Ascending aorta (tissue), 2 donors: Measurements from ENCODE around the gene REPIN1. TPM values are rescaled to one million over a fixed set of nuclear protein-coding genes. Genes with fewer than 3 reads are reported as not detected.
A peak's percentile ranks its signal among the peaks of the same experiment; 100 is the strongest.

Source experiments
- DNase-seq, 2 donors: peaks; one replicate each; pipeline ENCODE4 v3.0.0-alpha.2; 2019; ENCODE audit warnings: low spot score in 2 of 2
- H3K27ac ChIP-seq, 2 donors: fragments of 200-600 bp; sonication (generic); one replicate each; pipeline ENCODE4 v1.5.1; 2016 to 2017; ENCODE audit warnings: mild to moderate bottlenecking in 1 of 2
- H3K27me3 ChIP-seq: fragments of 200-600 bp; sonication (generic); one replicate; pipeline ENCODE4 v1.5.1; 2017
- H3K36me3 ChIP-seq, 2 donors: fragments of 200-600 bp; sonication (generic); one replicate each; pipeline ENCODE4 v1.5.1; 2016
- H3K4me1 ChIP-seq, 2 donors: fragments of 200-600 bp; sonication (generic); one replicate each; pipeline ENCODE4 v1.5.1; 2016 to 2017; ENCODE audit warnings: mild to moderate bottlenecking in 1 of 2
- H3K4me3 ChIP-seq, 2 donors: fragments of 200-600 bp; sonication (generic); one replicate each; pipeline ENCODE4 v1.5.1; 2016 to 2017; ENCODE audit warnings: mild to moderate bottlenecking in 1 of 2
- H3K9me3 ChIP-seq, 2 donors: fragments of 200-600 bp; sonication (generic); one replicate each; pipeline ENCODE4 v1.5.1; 2016
- intact Hi-C: fragments of 100-400 bp; cut with DNase I; formaldehyde crosslinking; loops from one replicate; pipeline ENCODE4 v1.15.1; 2023
- total RNA-seq: library from RNA; depleted of rRNA; stranded (reverse); fragments of >200 nt; gene quantifications from one replicate; pipeline ENCODE4 v1.1.0, GENCODE V29; 2016
- TF ChIP-seq, protein P1 (sequence below), 3 experiments: fragments of 200-600 bp in 2 of 3; fragments of 450-650 bp in 1 of 3; sonication (generic) in 2 of 3; IDR thresholded peaks; one replicate each; pipeline ENCODE4 v1.5.1; 2016 to 2019; ENCODE audit warnings: antibody characterized with exemption in 3 of 3, mild to moderate bottlenecking in 1 of 3, moderate library complexity in 1 of 3

Gene REPIN1
- total RNA-seq, 1 donor from 2014 or later, result 123 TPM

- Histone ChIP-seq H3K36me3 (peaks cover 0 to under 1% of the 10 kb centered on the region in 2 donors), H3K27me3 (no peaks in the 10 kb centered on the region), H3K4me3 (peak overlapping the region; percentile 61 to 93), H3K27ac (peak overlapping the region; percentile 79 to 85), H3K9me3 (no peaks in the 10 kb centered on the region), H3K4me1 (peaks cover 0 to 6% of the 10 kb centered on the region in 2 donors)
- TF ChIP-seq, protein P1, sequence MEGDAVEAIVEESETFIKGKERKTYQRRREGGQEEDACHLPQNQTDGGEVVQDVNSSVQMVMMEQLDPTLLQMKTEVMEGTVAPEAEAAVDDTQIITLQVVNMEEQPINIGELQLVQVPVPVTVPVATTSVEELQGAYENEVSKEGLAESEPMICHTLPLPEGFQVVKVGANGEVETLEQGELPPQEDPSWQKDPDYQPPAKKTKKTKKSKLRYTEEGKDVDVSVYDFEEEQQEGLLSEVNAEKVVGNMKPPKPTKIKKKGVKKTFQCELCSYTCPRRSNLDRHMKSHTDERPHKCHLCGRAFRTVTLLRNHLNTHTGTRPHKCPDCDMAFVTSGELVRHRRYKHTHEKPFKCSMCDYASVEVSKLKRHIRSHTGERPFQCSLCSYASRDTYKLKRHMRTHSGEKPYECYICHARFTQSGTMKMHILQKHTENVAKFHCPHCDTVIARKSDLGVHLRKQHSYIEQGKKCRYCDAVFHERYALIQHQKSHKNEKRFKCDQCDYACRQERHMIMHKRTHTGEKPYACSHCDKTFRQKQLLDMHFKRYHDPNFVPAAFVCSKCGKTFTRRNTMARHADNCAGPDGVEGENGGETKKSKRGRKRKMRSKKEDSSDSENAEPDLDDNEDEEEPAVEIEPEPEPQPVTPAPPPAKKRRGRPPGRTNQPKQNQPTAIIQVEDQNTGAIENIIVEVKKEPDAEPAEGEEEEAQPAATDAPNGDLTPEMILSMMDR (IDR thresholded peaks at IDR 0.05), result no peak
- intact Hi-C loops, result loop anchor here (1.0 to 10.0 kb wide), 6 partner anchors 10 to 1115 kb away; partner anchors contain the start of genes ATP6V0E2, ZNF783 and ZNF862
- DNase-seq, result peak in 1 of 2 donors; percentile 66
Measured at GRCh38 chr7:150379441-150380379, 11.1 kb downstream of the REPIN1 start.

DNA sequence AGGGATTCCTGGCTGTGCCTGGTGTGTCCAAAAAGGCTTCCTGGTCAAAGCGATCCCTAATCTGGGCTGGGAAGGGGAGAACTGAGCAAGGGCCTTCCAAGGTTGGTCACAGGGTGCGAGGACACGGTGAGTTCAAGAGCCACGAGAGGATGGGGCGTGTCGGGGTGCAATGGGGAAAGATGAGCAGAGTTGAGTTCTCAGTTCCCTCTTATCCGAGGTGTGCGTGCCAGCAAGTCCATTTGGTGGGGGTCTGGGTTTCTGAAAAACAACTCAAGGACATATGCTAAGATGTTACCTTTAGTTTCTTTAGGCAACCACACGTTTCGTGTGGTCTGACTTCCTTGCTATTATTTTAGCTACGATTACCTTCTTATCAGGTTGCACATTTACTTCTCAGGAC is 11.8 kb downstream of the REPIN1 start:
- TF ChIP-seq, protein P1 (IDR thresholded peaks at IDR 0.05), result no peak
- Histone ChIP-seq H3K4me1 (peaks cover 0 to 6% of the 10 kb centered on the region in 2 donors), H3K27me3 (no peaks in the 10 kb centered on the region), H3K36me3 (no peaks in the 10 kb centered on the region), H3K27ac (no peak overlapping the region), H3K9me3 (no peaks in the 10 kb centered on the region), H3K4me3 (peak overlapping the region in 1 of 2 donors; percentile 93)
- DNase-seq, result peak in 1 of 2 donors; percentile 54
- intact Hi-C loops, result no loop called here

DNA sequence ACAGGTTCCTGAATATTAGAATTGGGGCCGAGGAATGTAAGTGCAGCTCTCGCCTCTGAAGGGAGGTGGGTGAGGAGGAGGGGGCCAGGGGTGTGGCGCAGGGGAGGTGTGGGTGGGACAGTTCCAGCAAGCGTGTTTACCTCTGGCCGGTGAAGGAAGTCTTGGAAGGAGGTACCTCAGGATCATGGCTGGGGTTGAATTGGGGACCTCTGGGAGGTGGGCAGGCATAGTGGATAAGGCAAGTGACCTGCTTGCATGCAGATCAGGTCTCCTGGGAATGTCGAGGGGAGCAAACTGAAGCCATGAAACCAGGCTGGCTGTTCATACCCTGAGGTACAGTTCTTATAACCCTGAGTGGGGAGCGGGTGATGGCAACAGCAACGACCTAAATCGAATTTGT is 12.5 kb downstream of the REPIN1 start:
- DNase-seq, result peak in 1 of 2 donors; percentile 37
- H3K27ac ChIP-seq, result no peak overlapping the region
- intact Hi-C loops, result no loop called here
- no peak overlapping the region for H3K4me3 ChIP-seq
- peaks cover 0 to 6% of the 10 kb centered on the region in 2 donors for H3K4me1 ChIP-seq
- TF ChIP-seq, protein P1 (IDR thresholded peaks at IDR 0.05), result no peak
- no peaks in the 10 kb centered on the region for H3K27me3 ChIP-seq
- H3K36me3 ChIP-seq, result no peaks in the 10 kb centered on the region
- H3K9me3 ChIP-seq, result no peaks in the 10 kb centered on the region

DNA sequence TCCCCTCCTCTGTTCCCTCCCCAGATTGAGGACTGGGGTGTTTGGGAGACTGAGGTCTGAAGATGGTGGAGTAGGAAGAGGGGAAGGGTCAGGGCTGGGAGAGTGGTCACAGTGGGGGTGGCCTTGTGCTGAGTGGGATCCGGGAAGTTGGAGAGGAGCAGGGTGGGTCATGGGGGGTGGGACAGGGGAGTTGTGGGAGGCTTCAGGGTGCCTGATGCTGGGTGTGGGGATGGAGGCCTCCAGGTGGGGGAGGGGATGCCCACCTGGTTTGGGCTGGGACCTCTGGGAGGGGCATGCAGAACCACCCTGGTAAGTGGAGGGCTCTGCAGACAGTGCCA is 13.1 kb downstream of the REPIN1 start:
- intact Hi-C loops, result no loop called here
- H3K36me3 ChIP-seq, result no peaks in the 10 kb centered on the region
- no peaks in the 10 kb centered on the region for H3K27me3 ChIP-seq
- H3K27ac ChIP-seq, result no peak overlapping the region
- TF ChIP-seq, protein P1 (IDR thresholded peaks at IDR 0.05), result no peak
- no peak for DNase-seq
- H3K9me3 ChIP-seq, result no peaks in the 10 kb centered on the region
- no peak overlapping the region for H3K4me3 ChIP-seq
- peaks cover 0 to 6% of the 10 kb centered on the region in 2 donors for H3K4me1 ChIP-seq

- intact Hi-C loops, result no loop called here
- Histone ChIP-seq H3K9me3 (no peaks in the 10 kb centered on the region), H3K27me3 (no peaks in the 10 kb centered on the region), H3K36me3 (no peaks in the 10 kb centered on the region), H3K27ac (no peak overlapping the region), H3K4me1 (peaks cover 0 to 6% of the 10 kb centered on the region in 2 donors), H3K4me3 (no peak overlapping the region)
- TF ChIP-seq, protein P1 (IDR thresholded peaks at IDR 0.05), result no peak
- no peak for DNase-seq
Measured at GRCh38 chr7:150382123-150382843, 13.7 kb downstream of the REPIN1 start.
